ENCODE results near the gene ITGB5.

DNA sequence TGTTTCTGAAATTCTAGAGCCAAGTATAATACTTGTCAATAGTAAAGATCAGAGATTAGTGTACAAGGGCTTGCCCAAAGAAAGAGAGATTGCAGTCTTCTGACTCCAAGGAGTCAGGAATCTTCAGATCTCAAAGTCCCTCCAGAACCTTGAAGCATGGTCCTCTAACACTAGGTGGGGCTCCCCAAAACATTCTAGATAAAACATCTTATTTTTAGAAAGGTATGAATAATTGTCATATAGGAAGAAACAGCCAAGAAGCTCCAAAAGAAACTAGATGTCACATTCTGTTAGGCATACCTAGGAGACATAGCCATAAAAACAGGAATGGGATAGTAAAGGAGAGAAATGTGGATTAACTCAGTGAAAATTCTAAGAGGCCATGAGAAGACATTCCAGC is 36.7 kb upstream of the ITGB5 start:
- TF ChIP-seq, protein P1, sequence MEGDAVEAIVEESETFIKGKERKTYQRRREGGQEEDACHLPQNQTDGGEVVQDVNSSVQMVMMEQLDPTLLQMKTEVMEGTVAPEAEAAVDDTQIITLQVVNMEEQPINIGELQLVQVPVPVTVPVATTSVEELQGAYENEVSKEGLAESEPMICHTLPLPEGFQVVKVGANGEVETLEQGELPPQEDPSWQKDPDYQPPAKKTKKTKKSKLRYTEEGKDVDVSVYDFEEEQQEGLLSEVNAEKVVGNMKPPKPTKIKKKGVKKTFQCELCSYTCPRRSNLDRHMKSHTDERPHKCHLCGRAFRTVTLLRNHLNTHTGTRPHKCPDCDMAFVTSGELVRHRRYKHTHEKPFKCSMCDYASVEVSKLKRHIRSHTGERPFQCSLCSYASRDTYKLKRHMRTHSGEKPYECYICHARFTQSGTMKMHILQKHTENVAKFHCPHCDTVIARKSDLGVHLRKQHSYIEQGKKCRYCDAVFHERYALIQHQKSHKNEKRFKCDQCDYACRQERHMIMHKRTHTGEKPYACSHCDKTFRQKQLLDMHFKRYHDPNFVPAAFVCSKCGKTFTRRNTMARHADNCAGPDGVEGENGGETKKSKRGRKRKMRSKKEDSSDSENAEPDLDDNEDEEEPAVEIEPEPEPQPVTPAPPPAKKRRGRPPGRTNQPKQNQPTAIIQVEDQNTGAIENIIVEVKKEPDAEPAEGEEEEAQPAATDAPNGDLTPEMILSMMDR (conservative IDR thresholded peaks at IDR 0.05; ENCODE audit: low read length) = peak; percentile 53
- TF ChIP-seq EZH2phosphoT487 (IDR thresholded peaks at IDR 0.05; ENCODE audit: borderline replicate concordance, low read depth, low read length) = no peak
